Karpas-422 (cell line): ENCODE data around the gene LECT2. TPM values are rescaled to one million over a fixed set of nuclear protein-coding genes. Genes with fewer than 3 reads are reported as not detected.

ENCODE experiments used
- DNase-seq: peaks from one replicate; pipeline ENCODE4 v3.0.0-alpha.2; 2015
- H2AFZ ChIP-seq: fragments of 200-600 bp; sonication (generic); 2 replicates; pipeline ENCODE4 v1.6.1; 2014; ENCODE audit warnings: antibody characterized with exemption, low read length, mixed read lengths
- H3K27ac ChIP-seq: fragments of 200-600 bp; sonication (generic); 2 replicates; pipeline ENCODE4 v1.5.1; 2014; ENCODE audit warnings: mild to moderate bottlenecking, low read length, moderate library complexity
- H3K27me3 ChIP-seq: fragments of 200-600 bp; sonication (generic); 2 replicates; pipeline ENCODE4 v1.6.1; 2014; ENCODE audit warnings: low read length, mixed read lengths
- H3K36me3 ChIP-seq: fragments of 200-600 bp; sonication (generic); 2 replicates; pipeline ENCODE4 v1.6.1; 2014; ENCODE audit warnings: low read length, mixed read lengths; ENCODE audit not compliant: insufficient read depth
- H3K4me1 ChIP-seq: fragments of 200-600 bp; sonication (generic); 2 replicates; pipeline ENCODE4 v1.6.1; 2014; ENCODE audit warnings: mild to moderate bottlenecking, low read length, mixed read lengths
- H3K4me2 ChIP-seq: fragments of 200-600 bp; sonication (generic); 2 replicates; pipeline ENCODE4 v1.6.1; 2014; ENCODE audit warnings: low read length, low read depth, mild to moderate bottlenecking; ENCODE audit not compliant: poor library complexity, severe bottlenecking
- H3K4me3 ChIP-seq: fragments of 200-600 bp; sonication (generic); 2 replicates; pipeline ENCODE4 v1.5.1; 2014; ENCODE audit warnings: mild to moderate bottlenecking, antibody characterized with exemption, low read length, mixed read lengths
- H3K79me2 ChIP-seq: fragments of 200-600 bp; sonication (generic); 2 replicates; pipeline ENCODE4 v1.6.1; 2014; ENCODE audit warnings: mild to moderate bottlenecking, low read length, mixed read lengths
- H3K9ac ChIP-seq: fragments of 200-600 bp; sonication (generic); 2 replicates; pipeline ENCODE4 v1.6.0; 2014; ENCODE audit warnings: low read length
- H3K9me2 ChIP-seq: fragments of 200-600 bp; sonication (generic), shearing (Covaris generic); replicated peaks from 2 replicates; pipeline ENCODE4 v1.6.0; 2014; ENCODE audit warnings: mild to moderate bottlenecking, low read length, moderate library complexity; ENCODE audit not compliant: insufficient read depth
- H3K9me3 ChIP-seq: fragments of 300-700, 200-600 bp; sonication (generic); 2 replicates; pipeline ENCODE4 v1.6.1; 2014; ENCODE audit warnings: low read length, mixed read lengths
- H4K20me1 ChIP-seq: fragments of 200-600 bp; sonication (generic); 2 replicates; pipeline ENCODE4 v1.6.1; 2014; ENCODE audit warnings: mild to moderate bottlenecking, antibody characterized with exemption, low read length, low read depth; ENCODE audit not compliant: insufficient read depth
- total RNA-seq: library from RNA; depleted of rRNA; stranded (reverse); fragments of >200 nt; shearing (Covaris generic); gene quantifications from 2 replicates; pipeline ENCODE4 v1.2.3, GENCODE V29; 2014; ENCODE audit warnings: low replicate concordance

LECT2 gene
- total RNA-seq, 1 experiment from 2014 or later = not detected

DNA sequence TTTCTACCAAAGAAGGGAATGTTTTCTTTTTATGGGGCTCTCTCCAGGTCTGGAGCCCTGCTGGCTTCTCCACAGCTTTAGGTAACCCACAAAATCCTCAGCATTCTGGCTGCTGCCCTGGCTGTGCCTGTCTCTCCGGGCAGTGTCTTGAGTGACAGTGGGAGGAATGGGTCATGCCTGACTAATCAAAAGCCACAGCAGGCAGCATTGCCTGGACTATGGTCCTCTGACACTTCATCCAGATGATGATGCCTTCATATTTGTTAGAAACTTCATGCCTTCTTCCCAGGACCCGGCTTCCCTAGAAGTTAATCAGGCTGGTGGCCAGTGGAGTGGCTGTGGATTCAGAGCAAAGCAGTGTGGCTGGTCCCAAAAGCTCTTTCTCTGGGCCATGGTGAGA is 41.8 kb upstream of the LECT2 start:
- H3K4me2 ChIP-seq = no peak overlapping the region
- no peak overlapping the region for H3K4me3 ChIP-seq
- H3K27me3 ChIP-seq = no peaks in the 10 kb centered on the region
- no peak overlapping the region for H2AFZ ChIP-seq
- no peaks in the 10 kb centered on the region for H3K36me3 ChIP-seq
- no peak for DNase-seq
- no peak overlapping the region for H3K9ac ChIP-seq
- no peak overlapping the region for H3K27ac ChIP-seq
- no peaks in the 10 kb centered on the region for H3K9me3 ChIP-seq
- H3K79me2 ChIP-seq = no peaks in the 10 kb centered on the region
- H4K20me1 ChIP-seq = no peaks in the 10 kb centered on the region
- H3K4me1 ChIP-seq = no peaks in the 10 kb centered on the region
- no peaks in the 10 kb centered on the region for H3K9me2 ChIP-seq

DNA sequence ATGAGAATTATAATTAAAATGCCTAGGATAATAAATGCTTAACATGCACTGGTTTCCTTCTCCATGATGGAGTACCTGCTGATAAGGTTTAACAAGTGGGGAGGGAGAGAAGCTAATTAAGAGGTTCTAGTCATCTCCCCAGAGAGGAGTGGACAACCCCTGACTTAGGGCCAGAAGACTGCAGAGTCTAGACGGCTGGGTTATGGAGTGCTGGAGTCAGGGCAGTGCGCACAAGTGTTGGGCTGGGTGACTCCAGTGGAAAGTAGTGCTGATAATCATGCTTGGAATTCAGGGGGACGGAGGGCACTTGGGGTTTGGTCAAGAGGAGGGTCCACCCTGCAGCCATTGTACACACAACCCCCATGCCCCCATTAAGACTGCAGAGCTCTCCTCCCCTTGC is 41.2 kb upstream of the LECT2 start:
- no peak overlapping the region for H3K9ac ChIP-seq
- no peaks in the 10 kb centered on the region for H3K79me2 ChIP-seq
- H3K4me3 ChIP-seq = no peak overlapping the region
- H3K9me2 ChIP-seq = no peaks in the 10 kb centered on the region
- no peaks in the 10 kb centered on the region for H3K9me3 ChIP-seq
- no peaks in the 10 kb centered on the region for H3K4me1 ChIP-seq
- no peak for DNase-seq
- no peak overlapping the region for H3K27ac ChIP-seq
- no peaks in the 10 kb centered on the region for H4K20me1 ChIP-seq
- H2AFZ ChIP-seq = no peak overlapping the region
- no peaks in the 10 kb centered on the region for H3K36me3 ChIP-seq
- no peaks in the 10 kb centered on the region for H3K27me3 ChIP-seq
- H3K4me2 ChIP-seq = no peak overlapping the region

DNA sequence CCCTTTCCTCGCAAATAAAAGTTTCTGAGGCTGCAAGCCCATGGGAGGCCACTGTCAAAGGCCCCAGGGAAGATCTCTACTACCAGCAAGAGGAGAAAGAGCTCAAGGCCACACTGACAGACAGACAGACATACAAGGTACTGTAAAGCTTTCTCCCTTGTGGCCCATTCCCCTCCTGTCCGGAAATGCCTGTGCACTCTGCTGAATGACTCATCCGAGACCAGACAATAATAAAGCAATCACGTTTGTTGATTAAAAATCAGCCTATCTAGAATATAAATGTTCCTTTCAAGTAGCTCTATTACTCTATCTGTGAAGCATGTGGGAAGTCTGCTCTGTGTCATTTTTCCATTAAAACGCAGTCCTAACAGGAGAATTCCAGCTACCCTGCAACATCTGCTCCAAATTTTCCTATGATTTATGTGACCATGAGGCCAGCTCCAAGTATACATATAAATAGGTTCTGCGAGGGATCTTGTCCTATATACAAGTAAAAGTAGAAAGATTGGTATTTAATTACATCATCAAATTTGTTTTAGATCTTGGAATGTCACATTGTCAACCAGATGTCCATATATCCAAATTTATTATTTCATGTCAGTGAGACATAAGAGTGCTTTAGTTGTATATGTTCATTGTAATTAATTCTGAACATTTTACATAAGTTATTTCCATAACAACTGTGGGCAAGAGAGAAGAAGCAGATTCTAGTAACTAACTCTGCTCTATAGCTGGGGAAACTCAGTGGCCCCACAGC is 39.3 kb upstream of the LECT2 start:
- Histone ChIP-seq H3K79me2 (no peaks in the 10 kb centered on the region), H3K9me2 (no peaks in the 10 kb centered on the region), H3K27me3 (no peaks in the 10 kb centered on the region), H3K9ac (no peak overlapping the region), H3K4me1 (no peaks in the 10 kb centered on the region), H3K36me3 (no peaks in the 10 kb centered on the region), H2AFZ (no peak overlapping the region), H3K27ac (no peak overlapping the region), H4K20me1 (no peaks in the 10 kb centered on the region), H3K9me3 (no peaks in the 10 kb centered on the region), H3K4me2 (no peak overlapping the region), H3K4me3 (no peak overlapping the region)
- DNase-seq = no peak

DNA sequence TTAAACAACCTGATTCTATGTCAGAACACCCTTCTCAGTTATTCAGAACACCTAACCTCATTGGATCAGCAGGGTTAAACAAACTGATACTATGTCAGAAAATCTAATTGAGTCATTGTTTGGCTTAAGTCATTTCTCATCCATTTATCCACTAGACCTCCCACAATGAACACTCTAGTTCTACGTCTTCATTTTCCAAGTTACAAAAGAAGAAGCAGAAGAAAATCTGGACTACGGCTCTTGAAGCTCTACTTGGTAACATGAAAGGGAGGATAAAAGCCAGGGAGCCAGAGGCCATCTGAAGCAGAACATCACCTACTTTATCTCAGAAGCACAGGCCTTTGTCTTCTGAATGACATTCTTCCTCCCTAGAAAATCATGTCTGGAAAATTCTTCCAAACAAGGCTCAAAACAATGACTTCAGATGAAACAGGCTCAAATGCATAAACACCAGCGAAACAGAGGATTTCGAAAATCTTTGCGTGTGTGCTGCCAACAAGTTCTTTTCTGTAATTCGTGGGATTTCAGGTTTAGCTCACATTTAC is 38.6 kb upstream of the LECT2 start:
- H3K9me2 ChIP-seq = no peaks in the 10 kb centered on the region
- H3K4me2 ChIP-seq = no peak overlapping the region
- no peak overlapping the region for H2AFZ ChIP-seq
- H3K4me1 ChIP-seq = no peaks in the 10 kb centered on the region
- DNase-seq = no peak
- H3K79me2 ChIP-seq = no peaks in the 10 kb centered on the region
- H3K27ac ChIP-seq = no peak overlapping the region
- no peaks in the 10 kb centered on the region for H4K20me1 ChIP-seq
- H3K36me3 ChIP-seq = no peaks in the 10 kb centered on the region
- no peaks in the 10 kb centered on the region for H3K27me3 ChIP-seq
- no peak overlapping the region for H3K9ac ChIP-seq
- no peaks in the 10 kb centered on the region for H3K9me3 ChIP-seq
- no peak overlapping the region for H3K4me3 ChIP-seq

DNA sequence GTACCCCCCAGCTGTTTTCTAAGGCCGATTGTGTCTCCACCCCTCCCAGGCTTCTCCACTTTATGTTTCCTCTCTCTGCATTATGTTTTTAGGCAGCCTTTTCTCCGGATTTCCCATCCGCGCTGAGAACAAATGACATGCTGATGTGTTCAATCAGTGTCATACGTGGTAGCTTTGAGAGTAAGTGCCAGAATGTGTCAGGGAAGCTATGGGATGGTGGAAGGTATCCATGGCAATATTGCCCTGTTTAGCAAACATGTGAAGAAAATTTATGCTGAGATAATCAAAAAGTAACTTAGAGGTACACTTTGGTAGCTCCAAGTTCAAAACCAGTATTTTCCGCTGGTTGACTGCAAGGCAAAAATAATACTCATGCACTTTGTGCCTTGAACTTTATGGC is 36.6 kb upstream of the LECT2 start:
- H4K20me1 ChIP-seq = no peaks in the 10 kb centered on the region
- H3K9me3 ChIP-seq = no peaks in the 10 kb centered on the region
- no peak for DNase-seq

DNA sequence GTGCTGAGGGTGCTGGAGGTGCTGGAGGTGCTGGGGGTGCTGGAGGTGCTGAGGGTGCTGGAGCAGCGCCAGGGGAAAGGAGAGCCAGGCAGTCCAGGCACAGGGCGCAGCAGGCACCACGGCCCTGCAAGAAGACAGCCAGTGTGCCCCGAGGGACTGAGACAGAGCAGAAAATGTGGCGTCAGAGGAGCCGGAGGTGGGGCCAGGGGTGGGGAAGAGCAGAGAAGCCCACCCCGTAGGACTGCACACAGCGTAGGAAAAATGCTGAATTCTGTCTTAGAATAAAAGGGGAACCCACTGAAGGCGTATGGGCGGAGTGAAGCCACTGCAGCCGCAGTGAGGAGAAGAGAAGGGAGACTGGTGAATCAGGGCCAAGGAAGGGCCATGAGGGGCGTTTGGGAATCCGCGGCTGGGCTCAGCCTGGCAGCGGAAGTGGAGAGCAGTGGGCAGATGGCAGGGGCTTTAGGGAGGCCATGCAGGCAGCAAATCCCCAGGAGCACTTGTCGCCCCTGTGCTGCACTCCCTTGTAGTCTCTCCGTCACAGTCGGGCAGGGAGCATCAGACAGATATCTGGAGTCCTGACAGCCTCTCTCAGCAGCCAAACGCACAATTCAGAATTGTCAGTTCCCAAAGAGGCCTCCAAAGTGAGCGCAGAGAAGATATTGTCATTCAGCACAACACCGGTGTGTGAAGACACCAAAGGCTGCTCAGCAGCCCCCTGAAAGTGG is 35.9 kb upstream of the LECT2 start:
- DNase-seq = no peak
- Histone ChIP-seq H3K27ac (no peak overlapping the region), H4K20me1 (no peaks in the 10 kb centered on the region), H3K9me3 (no peaks in the 10 kb centered on the region), H3K9me2 (no peaks in the 10 kb centered on the region), H3K79me2 (no peaks in the 10 kb centered on the region), H3K27me3 (no peaks in the 10 kb centered on the region), H3K9ac (no peak overlapping the region), H2AFZ (no peak overlapping the region), H3K4me3 (no peak overlapping the region), H3K4me2 (no peak overlapping the region), H3K4me1 (no peaks in the 10 kb centered on the region), H3K36me3 (no peaks in the 10 kb centered on the region)

More for the DNA sequence above, 36.6 kb upstream of the LECT2 start:
- Histone ChIP-seq H3K4me3 (no peak overlapping the region), H3K27ac (no peak overlapping the region), H2AFZ (no peak overlapping the region), H3K9ac (no peak overlapping the region), H3K4me1 (no peaks in the 10 kb centered on the region), H3K4me2 (no peak overlapping the region), H3K79me2 (no peaks in the 10 kb centered on the region), H3K36me3 (no peaks in the 10 kb centered on the region), H3K27me3 (no peaks in the 10 kb centered on the region), H3K9me2 (no peaks in the 10 kb centered on the region)

DNA sequence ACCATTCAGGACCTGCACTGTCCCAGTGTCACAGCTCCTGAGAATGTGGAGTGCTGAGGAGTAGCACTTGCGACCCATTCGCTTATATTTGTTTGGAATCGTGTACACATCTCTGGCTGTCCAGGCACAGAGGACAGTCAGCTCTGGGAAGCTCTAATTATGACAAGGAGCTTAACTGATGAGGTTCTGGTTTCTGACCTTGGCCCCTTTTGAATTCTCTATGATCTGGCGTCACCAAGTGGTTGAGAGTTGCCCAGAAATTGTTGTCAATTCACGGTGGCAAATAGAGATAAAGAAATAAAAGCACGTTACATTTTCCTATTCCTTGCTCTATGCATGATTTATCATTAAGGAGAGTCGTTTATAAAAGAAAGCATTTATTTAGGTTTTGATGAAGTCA is 34.9 kb upstream of the LECT2 start:
- no peaks in the 10 kb centered on the region for H3K9me2 ChIP-seq
- H3K27me3 ChIP-seq = no peaks in the 10 kb centered on the region
- no peak overlapping the region for H3K4me3 ChIP-seq
- H4K20me1 ChIP-seq = no peaks in the 10 kb centered on the region
- H3K4me1 ChIP-seq = no peaks in the 10 kb centered on the region
- no peaks in the 10 kb centered on the region for H3K36me3 ChIP-seq
- H2AFZ ChIP-seq = no peak overlapping the region
- no peaks in the 10 kb centered on the region for H3K9me3 ChIP-seq
- no peak overlapping the region for H3K4me2 ChIP-seq
- no peak overlapping the region for H3K27ac ChIP-seq
- DNase-seq = no peak
- no peaks in the 10 kb centered on the region for H3K79me2 ChIP-seq
- H3K9ac ChIP-seq = no peak overlapping the region

DNA sequence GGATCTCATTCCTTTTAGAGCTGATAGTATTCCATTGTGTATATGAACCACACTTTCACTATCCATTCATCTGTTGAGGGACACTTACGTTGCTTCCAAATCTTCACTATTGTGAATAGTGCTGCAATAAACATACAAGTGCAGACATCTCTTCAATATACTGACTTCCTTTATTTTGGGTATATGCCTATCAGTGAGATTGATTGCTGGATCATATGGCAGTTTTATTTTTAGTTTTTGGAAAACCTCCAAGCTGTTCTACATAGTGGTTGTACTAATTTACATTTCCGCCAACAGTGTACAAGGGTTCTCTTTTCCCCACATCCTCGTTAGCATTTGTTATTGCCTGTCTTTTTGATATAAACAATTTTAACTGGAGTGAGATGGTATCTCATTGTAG is 33.8 kb upstream of the LECT2 start:
- Histone ChIP-seq H3K36me3 (no peaks in the 10 kb centered on the region), H3K4me3 (no peak overlapping the region)

More for the DNA sequence above, 33.8 kb upstream of the LECT2 start:
- H3K79me2 ChIP-seq = no peaks in the 10 kb centered on the region
- no peaks in the 10 kb centered on the region for H3K4me1 ChIP-seq
- no peaks in the 10 kb centered on the region for H3K27me3 ChIP-seq
- H3K9ac ChIP-seq = no peak overlapping the region
- no peak for DNase-seq
- H4K20me1 ChIP-seq = no peaks in the 10 kb centered on the region
- no peak overlapping the region for H3K4me2 ChIP-seq
- no peaks in the 10 kb centered on the region for H3K9me3 ChIP-seq
- H2AFZ ChIP-seq = no peak overlapping the region
- H3K9me2 ChIP-seq = no peaks in the 10 kb centered on the region
- H3K27ac ChIP-seq = no peak overlapping the region
